Measurements from ENCODE around the gene CIB2.

DNA sequence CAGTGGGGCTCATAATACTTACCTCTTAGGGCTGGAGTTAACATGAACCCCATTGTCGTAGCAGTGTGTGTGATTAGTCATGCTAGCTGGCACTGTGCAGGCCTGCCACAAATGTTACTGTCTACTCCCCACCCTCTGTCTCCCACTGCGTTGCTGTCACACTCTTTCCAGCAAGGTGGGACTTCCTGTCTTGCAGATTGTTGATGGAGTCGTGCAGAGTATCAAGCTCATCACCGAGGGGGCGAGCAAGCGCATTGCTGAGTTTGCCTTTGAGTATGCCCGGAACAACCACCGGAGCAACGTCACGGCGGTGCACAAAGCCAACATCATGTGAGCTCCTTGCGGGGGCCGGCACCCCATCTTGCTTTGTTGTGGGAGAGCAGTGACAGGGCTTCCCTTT, 30.8 kb upstream of the CIB2 start:
- TF ChIP-seq ZFP3 (CRISPR knock-in tag; IDR thresholded peaks at IDR 0.05) (no peak), GLIS3 (CRISPR knock-in tag; IDR thresholded peaks at IDR 0.05) (no peak), ZNF565 (CRISPR knock-in tag; conservative IDR thresholded peaks at IDR 0.05; ENCODE audit: low read depth) (no peak), PATZ1 (CRISPR knock-in tag; IDR thresholded peaks at IDR 0.05; ENCODE audit: borderline replicate concordance) (no peak), ESRRG (CRISPR knock-in tag; IDR thresholded peaks at IDR 0.05) (no peak), ZC3H10 (CRISPR knock-in tag; IDR thresholded peaks at IDR 0.05) (no peak), POU6F1 (CRISPR knock-in tag; IDR thresholded peaks at IDR 0.05; ENCODE audit: borderline replicate concordance, low read depth) (no peak), TCF4 (CRISPR knock-in tag; IDR thresholded peaks at IDR 0.05; ENCODE audit: borderline replicate concordance) (no peak), ZNF8 (CRISPR knock-in tag; IDR thresholded peaks at IDR 0.05) (no peak), CREB5 (CRISPR knock-in tag; IDR thresholded peaks at IDR 0.05; ENCODE audit: low read depth) (no peak)
- TF ChIP-seq, protein P1, sequence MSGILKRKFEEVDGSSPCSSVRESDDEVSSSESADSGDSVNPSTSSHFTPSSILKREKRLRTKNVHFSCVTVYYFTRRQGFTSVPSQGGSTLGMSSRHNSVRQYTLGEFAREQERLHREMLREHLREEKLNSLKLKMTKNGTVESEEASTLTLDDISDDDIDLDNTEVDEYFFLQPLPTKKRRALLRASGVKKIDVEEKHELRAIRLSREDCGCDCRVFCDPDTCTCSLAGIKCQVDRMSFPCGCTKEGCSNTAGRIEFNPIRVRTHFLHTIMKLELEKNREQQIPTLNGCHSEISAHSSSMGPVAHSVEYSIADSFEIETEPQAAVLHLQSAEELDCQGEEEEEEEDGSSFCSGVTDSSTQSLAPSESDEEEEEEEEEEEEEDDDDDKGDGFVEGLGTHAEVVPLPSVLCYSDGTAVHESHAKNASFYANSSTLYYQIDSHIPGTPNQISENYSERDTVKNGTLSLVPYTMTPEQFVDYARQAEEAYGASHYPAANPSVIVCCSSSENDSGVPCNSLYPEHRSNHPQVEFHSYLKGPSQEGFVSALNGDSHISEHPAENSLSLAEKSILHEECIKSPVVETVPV (CRISPR knock-in tag; IDR thresholded peaks at IDR 0.05), result no peak
